Skeletal muscle satellite cell (primary cell): ENCODE data around the gene TNS4.
A peak's percentile ranks its signal among the peaks of the same experiment; 100 is the strongest.

Experiments used
- H3K27me3 ChIP-seq: 2 replicates; pipeline ENCODE4 v1.7.0; 2013; ENCODE audit warnings: low read length; ENCODE audit not compliant: control insufficient read depth, insufficient read depth
- H3K36me3 ChIP-seq: 2 replicates; pipeline ENCODE4 v1.7.0; 2013; ENCODE audit warnings: mild to moderate bottlenecking, control low read depth, low read length; ENCODE audit not compliant: insufficient read depth
- H3K4me1 ChIP-seq: 2 replicates; pipeline ENCODE4 v1.7.0; 2013; ENCODE audit warnings: low read length; ENCODE audit not compliant: control insufficient read depth, insufficient read depth
- H3K4me2 ChIP-seq: 2 replicates; pipeline ENCODE4 v1.7.0; 2013; ENCODE audit warnings: mild to moderate bottlenecking, low read length
- H3K4me3 ChIP-seq: 2 replicates; pipeline ENCODE4 v1.7.0; 2013; ENCODE audit warnings: low read length
- H3K9ac ChIP-seq: 2 replicates; pipeline ENCODE4 v1.7.0; 2013; ENCODE audit warnings: mild to moderate bottlenecking, low read depth, low read length, moderate library complexity
- H3K9me3 ChIP-seq: replicated peaks from 2 replicates; pipeline ENCODE4 v1.7.0; 2013; ENCODE audit warnings: mild to moderate bottlenecking, control low read depth, low read length

TNS4 gene

DNA sequence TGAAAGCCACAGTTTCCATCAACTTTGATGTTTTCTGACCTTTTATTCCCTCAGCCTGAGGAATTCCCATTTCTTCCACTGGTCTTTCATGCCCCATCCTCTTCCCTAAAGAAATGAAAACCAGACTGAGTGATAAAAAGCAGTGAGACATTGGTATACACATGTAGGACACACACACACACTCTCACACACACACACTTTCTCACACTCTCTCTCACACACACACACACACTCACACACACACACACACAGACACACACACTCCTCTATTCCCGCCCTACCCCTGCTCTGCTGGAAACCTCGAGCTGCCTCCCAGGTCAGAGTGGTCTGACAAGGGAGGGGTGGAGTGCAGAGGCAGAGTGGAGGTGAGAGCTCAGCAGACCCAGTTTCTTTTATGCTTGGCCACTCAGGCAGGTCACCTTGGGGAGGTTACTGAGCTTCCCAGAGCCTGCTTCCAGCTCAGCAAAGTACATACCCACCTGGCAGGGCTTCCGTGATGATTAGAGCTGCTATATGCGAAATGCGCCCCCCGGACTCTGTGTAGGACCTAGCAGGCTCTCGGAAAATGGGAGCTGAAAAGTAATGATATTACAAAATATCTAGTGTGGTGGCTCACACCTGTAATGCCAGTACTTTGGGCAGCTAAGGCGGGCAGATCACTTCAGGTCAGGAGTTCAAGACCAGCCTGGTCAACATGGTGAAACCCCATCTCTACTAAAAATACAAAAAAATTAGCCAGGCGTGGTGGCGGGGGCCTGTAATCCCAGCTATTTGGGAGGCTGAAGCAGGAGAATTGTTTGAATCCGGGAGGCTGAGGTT lies 33.2 kb upstream of the TNS4 start:
- H3K4me3 ChIP-seq: no peak overlapping the region
- H3K36me3 ChIP-seq: no peaks in the 10 kb centered on the region
- H3K9ac ChIP-seq: peak overlapping the region; percentile 48
- H3K4me1 ChIP-seq: peaks cover 53% of the 10 kb centered on the region
- H3K9me3 ChIP-seq: no peaks in the 10 kb centered on the region
- H3K27me3 ChIP-seq: no peaks in the 10 kb centered on the region
- H3K4me2 ChIP-seq: no peak overlapping the region

DNA sequence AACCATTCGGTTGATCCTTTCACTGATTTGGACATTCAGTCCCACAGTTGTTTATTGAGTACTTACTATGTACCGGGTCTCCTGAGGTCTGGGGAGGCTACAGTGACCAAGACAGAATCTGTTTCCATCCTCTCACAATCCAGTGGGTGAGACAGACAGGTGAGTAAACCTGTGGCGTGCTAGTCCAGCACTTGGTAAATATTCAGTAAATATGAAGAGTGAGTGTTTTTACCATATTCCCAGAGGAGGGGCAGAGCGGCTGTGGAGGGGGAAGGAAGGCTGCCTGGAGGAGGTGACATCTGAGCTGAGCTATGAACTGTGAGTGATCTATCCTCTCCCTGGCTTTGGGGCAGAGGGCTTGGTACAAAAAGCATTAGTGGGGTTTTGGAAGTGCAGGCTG lies 32.5 kb upstream of the TNS4 start:
- H3K36me3 ChIP-seq: no peaks in the 10 kb centered on the region
- no peak overlapping the region for H3K4me3 ChIP-seq
- peak overlapping the region; percentile 48 for H3K9ac ChIP-seq
- H3K9me3 ChIP-seq: no peaks in the 10 kb centered on the region
- peaks cover 51% of the 10 kb centered on the region for H3K4me1 ChIP-seq
- H3K4me2 ChIP-seq: peak overlapping the region; percentile 26
- no peaks in the 10 kb centered on the region for H3K27me3 ChIP-seq

DNA sequence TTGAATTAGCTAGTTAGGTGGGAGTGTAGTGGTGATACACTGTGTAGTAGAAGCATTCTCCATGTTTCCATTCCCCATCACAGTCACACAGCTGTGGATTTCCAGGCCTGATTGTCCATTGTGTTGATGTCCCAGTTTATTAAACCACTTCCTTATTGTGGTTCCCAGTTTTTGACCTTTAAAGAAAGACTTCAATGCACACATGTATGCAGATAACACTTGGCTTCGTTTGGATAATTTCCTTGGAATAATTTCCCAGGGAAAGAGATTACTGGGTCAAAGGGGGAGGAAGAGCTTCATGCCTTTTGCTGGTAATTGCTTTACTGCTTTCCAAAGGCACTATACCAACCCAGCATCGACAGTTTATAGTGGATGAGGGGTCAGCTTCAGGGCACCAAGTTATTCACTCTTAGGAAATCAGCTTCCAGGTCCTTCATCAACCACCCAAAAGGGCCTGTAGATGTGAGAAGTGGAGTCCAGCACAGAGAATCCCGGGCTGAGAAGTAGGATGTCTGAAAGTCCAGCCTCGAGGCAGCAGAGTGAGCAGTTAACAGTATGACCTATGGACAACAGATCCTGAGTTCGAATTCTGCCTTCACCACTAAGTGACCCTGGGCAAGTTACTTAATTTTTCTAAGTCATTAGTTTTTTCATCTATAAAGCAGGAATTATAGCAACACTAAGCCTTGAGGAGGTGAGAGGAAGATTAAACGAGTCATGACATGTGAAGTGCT lies 31.3 kb upstream of the TNS4 start:
- Histone ChIP-seq H3K4me3 (no peak overlapping the region), H3K36me3 (no peaks in the 10 kb centered on the region), H3K4me1 (peaks cover 41% of the 10 kb centered on the region), H3K4me2 (peak overlapping the region; percentile 32), H3K9ac (peak overlapping the region; percentile 61), H3K27me3 (no peaks in the 10 kb centered on the region), H3K9me3 (no peaks in the 10 kb centered on the region)

DNA sequence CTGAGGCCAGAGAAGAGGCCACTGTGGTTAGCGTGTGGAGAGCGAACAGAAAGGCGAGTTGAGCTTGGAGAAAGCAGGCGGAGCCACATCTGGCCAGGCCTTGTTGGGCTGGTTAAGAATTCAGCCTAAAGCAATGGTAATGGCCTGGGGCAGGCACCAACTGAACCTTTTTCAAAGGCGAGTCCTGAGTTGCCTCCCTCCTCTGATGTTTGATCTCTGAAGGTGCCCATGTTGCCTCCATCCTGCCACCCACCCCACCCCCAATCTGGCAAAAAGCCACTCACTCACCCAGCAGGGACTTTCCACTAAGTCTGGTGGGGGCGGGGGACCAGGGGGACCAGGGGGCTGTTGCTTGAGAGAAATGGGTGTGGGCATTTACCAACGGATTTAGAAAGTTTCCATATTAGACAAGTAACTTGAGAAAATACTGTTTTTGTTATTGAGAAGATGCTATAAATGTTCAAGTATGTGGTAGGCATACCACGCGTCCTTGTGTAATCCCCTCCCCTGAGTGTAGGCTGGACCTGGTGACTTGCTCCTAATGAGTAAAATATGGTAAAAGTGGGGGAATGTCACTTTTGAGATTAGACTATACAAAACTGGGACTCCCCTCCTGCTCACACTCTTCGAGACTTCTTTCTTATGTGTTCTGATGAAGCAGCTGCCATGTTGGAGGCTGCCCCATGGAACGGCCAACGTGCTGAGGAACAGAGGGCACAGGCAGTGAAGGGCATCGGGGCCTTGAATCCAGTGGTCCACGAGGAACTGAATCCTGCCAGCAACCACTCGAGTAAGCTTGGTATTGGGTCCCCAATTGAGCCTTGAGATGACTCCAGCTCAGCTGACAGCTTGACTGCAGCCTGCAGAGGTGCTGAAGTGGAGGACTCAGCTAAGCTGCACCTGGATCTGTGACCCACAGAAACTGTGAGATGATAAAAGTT lies 29.9 kb upstream of the TNS4 start:
- Histone ChIP-seq H3K4me1 (peaks cover 32% of the 10 kb centered on the region), H3K4me3 (no peak overlapping the region), H3K9ac (no peak overlapping the region), H3K27me3 (no peaks in the 10 kb centered on the region), H3K36me3 (no peaks in the 10 kb centered on the region), H3K9me3 (no peaks in the 10 kb centered on the region), H3K4me2 (no peak overlapping the region)

DNA sequence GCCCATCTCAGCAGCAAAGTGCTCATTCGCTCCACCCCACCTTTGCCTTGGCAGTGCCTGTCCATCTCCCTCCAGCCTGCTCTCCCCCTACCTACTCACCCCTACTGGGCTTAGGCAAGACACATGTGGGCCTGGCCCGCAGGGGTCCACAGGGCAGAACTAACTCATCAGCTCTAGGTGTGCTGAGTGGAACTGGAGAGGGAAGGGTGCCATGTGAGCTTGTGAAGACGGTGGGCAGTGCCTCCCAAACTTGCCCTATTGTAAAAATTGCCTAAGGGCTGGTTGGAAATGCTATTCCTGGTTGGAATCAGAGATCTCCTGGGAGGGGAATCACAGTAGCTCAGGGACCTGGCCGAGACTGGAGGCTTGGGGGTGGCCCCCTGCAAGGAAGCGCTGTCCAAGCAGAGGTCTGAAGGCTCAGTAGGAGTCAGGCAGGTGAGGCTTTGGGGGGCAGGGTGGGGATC lies 29.1 kb upstream of the TNS4 start:
- Histone ChIP-seq H3K27me3 (no peaks in the 10 kb centered on the region), H3K9me3 (peaks cover 1% of the 10 kb centered on the region), H3K4me2 (no peak overlapping the region), H3K4me1 (peaks cover 28% of the 10 kb centered on the region), H3K9ac (no peak overlapping the region), H3K4me3 (no peak overlapping the region), H3K36me3 (no peaks in the 10 kb centered on the region)

DNA sequence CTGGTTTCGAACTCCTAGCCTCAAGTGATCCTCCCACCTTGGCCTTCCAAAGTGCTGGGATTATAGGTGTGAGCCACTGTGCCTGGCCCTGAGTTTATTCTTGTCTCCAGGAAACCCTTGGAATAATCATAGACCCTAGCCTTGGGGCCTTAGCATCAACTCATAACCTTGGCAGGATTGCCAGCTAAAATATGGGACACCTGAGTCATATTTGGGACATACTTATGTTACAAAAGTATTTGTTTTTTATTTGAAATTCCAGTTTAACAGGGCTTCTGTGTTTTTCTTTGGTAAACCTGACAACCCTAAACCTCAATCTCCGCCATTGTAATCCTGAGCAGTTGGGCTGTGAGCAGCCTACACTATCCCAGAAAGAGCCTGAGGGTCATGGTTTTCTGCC lies 28.6 kb upstream of the TNS4 start:
- H3K4me3 ChIP-seq: no peak overlapping the region
- H3K4me1 ChIP-seq: peaks cover 28% of the 10 kb centered on the region
- H3K4me2 ChIP-seq: no peak overlapping the region
- peaks cover 6% of the 10 kb centered on the region for H3K9me3 ChIP-seq
- no peak overlapping the region for H3K9ac ChIP-seq
- H3K36me3 ChIP-seq: no peaks in the 10 kb centered on the region
- no peaks in the 10 kb centered on the region for H3K27me3 ChIP-seq

DNA sequence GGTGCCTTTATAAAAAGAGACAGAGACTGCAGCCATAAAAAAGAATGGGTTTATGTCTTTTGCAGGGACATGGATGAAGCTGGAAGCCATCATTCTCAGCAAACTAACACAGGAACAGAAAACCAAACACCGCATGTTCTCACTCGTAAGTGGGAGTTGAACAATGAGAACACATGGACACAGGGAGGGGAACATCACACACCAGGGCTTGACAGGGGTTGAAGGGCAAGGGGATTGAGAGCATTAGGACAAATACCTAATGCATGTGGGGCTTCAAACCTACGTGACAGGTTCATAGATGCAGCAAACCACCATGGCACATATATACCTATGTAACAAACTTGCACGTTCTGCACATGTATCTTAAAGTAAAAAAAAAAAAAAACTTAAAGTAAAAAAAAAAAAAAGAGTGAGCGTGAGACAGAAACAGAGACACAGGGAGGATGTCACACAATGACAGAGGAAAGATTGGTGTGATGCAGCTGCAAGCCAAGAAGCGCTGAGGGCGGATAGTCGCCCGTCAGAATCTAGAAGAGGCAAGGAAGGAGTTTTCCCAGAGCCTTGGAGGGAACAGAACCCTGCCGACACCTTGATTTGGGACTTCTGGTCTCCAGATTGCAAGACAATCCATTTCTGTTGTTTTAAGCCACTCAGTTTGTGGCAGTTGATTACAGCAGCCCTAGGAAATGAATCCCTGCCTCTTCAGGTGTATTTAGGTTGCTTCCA lies 27.4 kb upstream of the TNS4 start:
- H3K27me3 ChIP-seq: no peaks in the 10 kb centered on the region
- no peaks in the 10 kb centered on the region for H3K36me3 ChIP-seq
- peaks cover 6% of the 10 kb centered on the region for H3K9me3 ChIP-seq
- H3K4me2 ChIP-seq: no peak overlapping the region
- H3K9ac ChIP-seq: no peak overlapping the region
- no peak overlapping the region for H3K4me3 ChIP-seq
- H3K4me1 ChIP-seq: peaks cover 19% of the 10 kb centered on the region

DNA sequence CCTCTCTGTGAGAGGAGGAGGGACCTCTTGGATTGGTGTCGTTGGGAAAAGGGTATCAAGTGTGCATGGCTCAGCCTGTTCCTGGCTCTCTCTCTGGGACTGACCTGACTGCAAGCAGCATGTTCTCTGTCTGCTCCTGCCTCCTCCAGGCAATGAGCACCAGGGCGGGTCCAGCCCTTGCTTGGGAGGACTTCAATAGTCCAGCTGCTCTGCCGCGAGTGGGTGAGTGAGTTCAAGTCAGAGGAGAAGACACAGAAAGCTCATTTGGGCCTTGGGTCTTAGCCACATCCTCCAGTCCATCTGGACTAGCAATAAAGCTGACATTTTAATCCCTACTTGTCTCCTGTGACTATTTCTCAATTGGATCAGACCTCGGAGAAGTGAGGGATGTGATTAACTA lies 25.2 kb upstream of the TNS4 start:
- Histone ChIP-seq H3K4me1 (peaks cover 18% of the 10 kb centered on the region), H3K27me3 (no peaks in the 10 kb centered on the region), H3K4me3 (no peak overlapping the region), H3K4me2 (no peak overlapping the region), H3K36me3 (no peaks in the 10 kb centered on the region), H3K9ac (no peak overlapping the region), H3K9me3 (peaks cover 6% of the 10 kb centered on the region)

DNA sequence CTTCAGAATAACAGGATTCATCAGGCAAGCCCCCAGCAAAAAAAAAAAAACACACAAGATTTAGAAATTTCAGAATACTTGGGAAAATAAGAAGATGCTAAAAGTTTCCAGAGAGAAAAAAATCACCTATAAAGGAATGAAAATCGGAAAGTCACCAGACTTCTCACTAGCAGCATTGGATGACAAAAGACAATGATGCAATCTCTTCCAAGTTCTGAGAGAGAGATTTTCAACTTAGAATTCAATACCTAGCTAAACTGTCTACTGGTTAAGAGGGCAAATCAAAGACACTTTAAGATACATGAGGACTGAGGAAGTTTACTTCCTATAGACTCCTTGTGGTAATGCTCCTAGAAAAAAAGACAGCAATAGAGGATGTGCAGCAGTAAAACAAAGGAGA lies 23.9 kb upstream of the TNS4 start:
- H3K27me3 ChIP-seq: no peaks in the 10 kb centered on the region
- H3K4me1 ChIP-seq: peaks cover 29% of the 10 kb centered on the region

DNA sequence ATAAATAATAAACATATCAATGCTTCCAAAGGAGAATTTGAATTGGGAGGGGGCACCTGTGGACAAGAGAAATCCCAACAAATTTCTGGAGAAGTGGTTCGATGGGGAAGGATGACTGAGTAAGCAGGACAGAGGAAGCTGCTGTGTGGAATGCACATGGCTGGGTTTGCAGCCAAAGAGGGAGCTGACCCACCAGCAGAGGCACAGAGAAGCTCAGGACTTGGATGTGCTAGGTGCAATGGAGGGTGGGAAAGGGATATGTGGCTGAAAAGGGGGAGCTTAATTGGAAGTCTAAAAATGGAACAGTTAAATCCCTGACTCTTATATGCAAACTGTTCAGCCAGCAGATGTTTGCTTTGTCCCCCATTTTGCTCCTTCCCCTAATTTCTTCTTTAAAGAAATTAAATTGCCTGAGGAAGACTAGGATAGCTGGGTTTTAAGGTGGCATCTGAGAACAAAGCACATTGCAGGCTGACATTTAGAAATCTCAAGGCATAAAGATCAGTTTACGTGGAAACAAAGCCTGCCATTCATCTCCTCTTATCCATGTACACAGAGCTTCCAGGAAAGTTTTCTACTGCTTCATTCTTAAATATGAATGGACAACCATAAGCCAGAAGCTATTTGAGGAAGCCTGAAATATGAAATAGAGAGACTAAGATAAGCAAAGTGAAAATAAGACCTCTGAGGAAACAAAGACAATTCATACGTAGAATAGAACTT lies 23.0 kb upstream of the TNS4 start:
- Histone ChIP-seq H3K9me3 (peaks cover 6% of the 10 kb centered on the region), H3K36me3 (no peaks in the 10 kb centered on the region), H3K4me1 (peaks cover 33% of the 10 kb centered on the region), H3K9ac (no peak overlapping the region), H3K4me2 (no peak overlapping the region), H3K4me3 (no peak overlapping the region), H3K27me3 (no peaks in the 10 kb centered on the region)

More for the DNA sequence above, 23.9 kb upstream of the TNS4 start:
- no peak overlapping the region for H3K4me3 ChIP-seq
- no peak overlapping the region for H3K9ac ChIP-seq
- no peak overlapping the region for H3K4me2 ChIP-seq
- no peaks in the 10 kb centered on the region for H3K36me3 ChIP-seq
- H3K9me3 ChIP-seq: peaks cover 6% of the 10 kb centered on the region
